ENCODE results near the gene PSIP1. TPM values are rescaled to one million over a fixed set of nuclear protein-coding genes. Genes with fewer than 3 reads are reported as not detected.
"Not testable (repeated sequence)": the region's sequence is repeated elsewhere in the genome, so short reads cannot be mapped to it uniquely, and the experiment has no call there.

Gene PSIP1
- total and polyA plus RNA-seq, 3 experiments from 2014 or later, result 82.2 to 129 (median 86.3) TPM

DNA sequence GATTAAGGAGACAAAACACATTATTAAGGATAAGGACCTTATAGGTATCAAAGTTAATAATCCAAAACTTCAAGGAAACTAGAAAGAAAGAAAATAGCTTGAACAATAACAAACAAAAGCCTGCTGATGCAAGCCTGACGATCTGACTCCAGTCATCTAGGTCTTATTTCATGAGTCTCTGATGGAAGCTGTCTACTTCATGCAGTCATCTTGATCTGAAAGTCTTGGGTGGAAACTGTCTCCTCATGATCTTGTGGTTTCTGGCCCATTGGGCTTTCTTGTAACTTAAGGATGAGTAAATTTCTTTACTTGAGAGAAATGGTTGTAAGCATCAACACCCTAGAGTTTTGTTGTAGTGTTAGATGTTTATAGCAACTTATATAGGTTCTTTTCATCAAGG is 20.6 kb upstream of the PSIP1 start:
- Histone ChIP-seq H3K36me3 (ENCODE audit: insufficient read depth, low read length) (no peaks in the 10 kb centered on the region), H3K27ac (ENCODE audit: low read depth, low read length) (no peak overlapping the region), H3K9me3 (ENCODE audit: low read length) (no peaks in the 10 kb centered on the region), H3K27me3 (ENCODE audit: insufficient read depth, low read length, poor library complexity, severe bottlenecking) (no peaks in the 10 kb centered on the region), H3K4me1 (ENCODE audit: insufficient read depth, low read length) (no peaks in the 10 kb centered on the region), H3K4me3 (ENCODE audit: low read length) (no peak overlapping the region)
- H3K27me3 Mint-ChIP-seq, result peaks cover 4 to 6% of the 10 kb centered on the region in 2 donors
- peaks cover 1 to 5% (median 4%) of the 10 kb centered on the region in 3 donors for H3K4me1 Mint-ChIP-seq
- H3K9me3 Mint-ChIP-seq, result no peaks in the 10 kb centered on the region
- no peaks in the 10 kb centered on the region for H3K36me3 Mint-ChIP-seq
- no peak overlapping the region for H3K27ac Mint-ChIP-seq
- POLR2A ChIA-PET, result no interaction called here
- H3K4me3 Mint-ChIP-seq, result no peak overlapping the region
- DNase-seq, result no peak
- CTCF ChIA-PET, result no interaction called here

DNA sequence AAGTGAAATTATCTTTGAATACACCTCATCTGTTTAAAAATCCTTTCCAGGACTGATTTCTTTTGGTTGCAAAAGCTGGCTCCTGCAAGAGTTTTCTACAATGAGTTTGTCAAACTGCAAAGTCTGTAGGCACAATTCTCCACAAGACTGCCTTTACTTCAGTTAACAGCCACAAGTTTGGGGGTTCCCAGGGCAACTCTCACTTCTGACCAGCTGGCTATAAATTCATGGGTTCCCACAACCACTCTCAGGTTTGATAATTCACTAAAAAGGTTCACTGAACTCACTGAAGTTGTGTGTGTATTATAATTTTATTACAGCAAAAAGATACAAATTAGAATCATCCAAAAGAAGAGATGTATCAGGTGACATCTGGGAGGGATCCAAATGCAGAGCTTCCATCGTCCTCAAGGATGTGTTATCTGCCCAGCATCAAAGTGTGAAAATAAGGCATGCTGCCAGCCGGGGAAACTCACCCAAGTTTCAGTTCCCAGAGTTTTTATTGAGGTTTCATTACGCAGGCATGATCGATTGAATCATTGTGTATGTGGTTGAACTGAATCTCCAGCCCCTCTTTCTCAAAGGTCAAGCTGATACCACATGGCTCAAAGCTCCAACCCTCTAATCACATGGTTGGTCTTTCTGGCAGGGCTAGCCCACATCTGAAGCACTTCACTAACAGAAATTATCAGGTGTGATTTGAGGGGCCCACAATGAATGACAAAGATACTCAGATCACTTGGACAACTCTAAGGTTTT is 19.0 kb upstream of the PSIP1 start:
- Histone ChIP-seq H3K4me1 (ENCODE audit: insufficient read depth, low read length) (no peaks in the 10 kb centered on the region), H3K4me3 (ENCODE audit: low read length) (no peak overlapping the region), H3K9me3 (ENCODE audit: low read length) (no peaks in the 10 kb centered on the region), H3K36me3 (ENCODE audit: insufficient read depth, low read length) (no peaks in the 10 kb centered on the region), H3K27me3 (ENCODE audit: insufficient read depth, low read length, poor library complexity, severe bottlenecking) (no peaks in the 10 kb centered on the region), H3K27ac (ENCODE audit: low read depth, low read length) (no peak overlapping the region)
- POLR2A ChIA-PET, result no interaction called here
- Mint-ChIP-seq H3K4me1 (peaks cover 1 to 5% (median 4%) of the 10 kb centered on the region in 3 donors), H3K27me3 (peaks cover 5 to 14% of the 10 kb centered on the region in 2 donors), H3K36me3 (no peaks in the 10 kb centered on the region), H3K4me3 (no peak overlapping the region), H3K27ac (no peak overlapping the region), H3K9me3 (no peaks in the 10 kb centered on the region)
- CTCF ChIA-PET, result no interaction called here
- no peak for DNase-seq

DNA sequence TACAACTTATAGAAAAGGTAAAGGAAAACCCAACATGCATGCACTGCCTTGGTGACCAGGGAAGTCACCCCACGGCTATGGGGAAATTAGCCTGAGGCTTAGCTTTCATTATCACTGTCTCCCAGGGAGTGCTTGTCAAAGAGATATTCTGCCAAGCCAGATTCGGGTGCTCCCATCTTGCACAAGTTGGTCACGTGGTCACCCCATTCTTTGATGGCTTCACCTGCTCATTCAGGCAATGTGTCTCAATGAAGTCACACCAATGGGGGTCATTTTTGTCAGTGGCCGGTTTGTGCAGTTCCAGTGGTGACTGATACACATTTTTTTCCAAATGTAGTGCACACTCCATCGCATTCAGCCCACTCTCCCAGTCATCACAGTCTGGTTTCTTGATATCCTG is 16.3 kb upstream of the PSIP1 start:
- H3K9me3 ChIP-seq (ENCODE audit: low read length); H3K27me3 ChIP-seq (ENCODE audit: insufficient read depth, low read length, poor library complexity, severe bottlenecking); H3K4me3 ChIP-seq (ENCODE audit: low read length); H3K27ac ChIP-seq (ENCODE audit: low read depth, low read length); H3K27ac Mint-ChIP-seq; POLR2A ChIA-PET; H3K4me3 Mint-ChIP-seq; CTCF ChIA-PET; H3K4me1 ChIP-seq (ENCODE audit: insufficient read depth, low read length); H3K4me1 Mint-ChIP-seq; H3K36me3 Mint-ChIP-seq; DNase-seq; H3K36me3 ChIP-seq (ENCODE audit: insufficient read depth, low read length); H3K9me3 Mint-ChIP-seq: not testable (repeated sequence)
- peaks cover 7 to 17% of the 10 kb centered on the region in 2 donors for H3K27me3 Mint-ChIP-seq

DNA sequence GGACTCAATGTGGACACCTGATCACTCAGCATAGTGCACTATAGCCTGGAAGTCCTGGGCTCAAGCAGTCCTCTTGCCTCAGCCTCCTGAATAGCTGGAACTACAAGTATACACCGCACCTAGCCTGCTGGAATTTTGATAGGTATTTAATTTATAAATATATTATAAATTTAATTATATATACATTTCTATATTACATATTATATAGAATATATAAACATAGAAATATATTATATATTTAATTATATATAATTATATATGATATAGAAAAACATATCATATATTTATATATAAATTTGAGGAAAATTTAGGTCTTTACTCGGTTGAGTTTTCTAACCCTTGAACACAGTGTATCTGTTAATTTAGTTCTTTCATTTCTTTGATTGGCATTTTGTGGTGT is 15.2 kb upstream of the PSIP1 start:
- Mint-ChIP-seq H3K4me3 (no peak overlapping the region), H3K9me3 (no peaks in the 10 kb centered on the region), H3K36me3 (peaks cover 0 to 1% (median 0%) of the 10 kb centered on the region in 3 donors), H3K27ac (no peak overlapping the region), H3K27me3 (peaks cover 7 to 17% of the 10 kb centered on the region in 2 donors), H3K4me1 (no peaks in the 10 kb centered on the region)
- H3K27me3 ChIP-seq (ENCODE audit: insufficient read depth, low read length, poor library complexity, severe bottlenecking), result no peaks in the 10 kb centered on the region
- H3K4me3 ChIP-seq (ENCODE audit: low read length), result no peak overlapping the region
- H3K36me3 ChIP-seq (ENCODE audit: insufficient read depth, low read length), result no peaks in the 10 kb centered on the region
- H3K9me3 ChIP-seq (ENCODE audit: low read length), result no peaks in the 10 kb centered on the region
- no peak for DNase-seq
- H3K4me1 ChIP-seq (ENCODE audit: insufficient read depth, low read length), result no peaks in the 10 kb centered on the region
- H3K27ac ChIP-seq (ENCODE audit: low read depth, low read length), result no peak overlapping the region
- POLR2A ChIA-PET, result no interaction called here
- CTCF ChIA-PET, result no interaction called here

DNA sequence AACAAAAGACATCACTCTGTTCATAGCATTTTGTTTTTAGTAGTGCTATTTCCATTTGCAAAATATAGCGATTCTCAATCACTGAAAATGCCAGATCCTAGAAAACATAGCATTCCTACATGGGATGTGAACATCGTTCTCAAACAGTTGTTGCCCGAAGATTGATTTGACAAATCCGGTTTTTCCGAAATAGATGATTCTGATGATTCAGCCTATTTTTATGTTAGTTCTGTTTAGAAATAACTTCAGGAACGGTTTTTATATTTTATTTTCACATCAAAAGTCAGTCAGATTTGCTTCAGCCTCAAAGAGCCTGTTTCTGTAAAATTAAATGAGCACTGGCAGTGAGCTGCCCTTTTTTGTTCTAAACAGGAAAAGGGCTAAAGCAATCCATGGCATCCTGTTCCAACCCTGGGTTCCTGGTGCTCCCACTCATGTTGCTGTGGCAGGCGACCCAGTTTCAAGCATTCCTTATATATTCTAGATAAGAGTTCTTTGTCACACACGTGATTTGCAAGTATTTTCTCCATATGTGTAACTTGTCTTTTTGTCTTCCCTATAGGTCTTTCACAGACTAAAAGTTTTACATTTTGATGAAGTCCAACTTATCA is 14.2 kb upstream of the PSIP1 start:
- Mint-ChIP-seq H3K27ac (no peak overlapping the region), H3K36me3 (peaks cover 0 to 1% (median 0%) of the 10 kb centered on the region in 3 donors), H3K9me3 (no peaks in the 10 kb centered on the region), H3K4me1 (no peaks in the 10 kb centered on the region), H3K4me3 (no peak overlapping the region), H3K27me3 (peaks cover 7 to 17% of the 10 kb centered on the region in 2 donors)
- Histone ChIP-seq H3K4me1 (ENCODE audit: insufficient read depth, low read length) (no peaks in the 10 kb centered on the region), H3K27ac (ENCODE audit: low read depth, low read length) (no peak overlapping the region), H3K4me3 (ENCODE audit: low read length) (no peak overlapping the region), H3K36me3 (ENCODE audit: insufficient read depth, low read length) (no peaks in the 10 kb centered on the region), H3K9me3 (ENCODE audit: low read length) (no peaks in the 10 kb centered on the region), H3K27me3 (ENCODE audit: insufficient read depth, low read length, poor library complexity, severe bottlenecking) (no peaks in the 10 kb centered on the region)
- no peak for DNase-seq
- CTCF ChIA-PET, result no interaction called here
- POLR2A ChIA-PET, result no interaction called here

DNA sequence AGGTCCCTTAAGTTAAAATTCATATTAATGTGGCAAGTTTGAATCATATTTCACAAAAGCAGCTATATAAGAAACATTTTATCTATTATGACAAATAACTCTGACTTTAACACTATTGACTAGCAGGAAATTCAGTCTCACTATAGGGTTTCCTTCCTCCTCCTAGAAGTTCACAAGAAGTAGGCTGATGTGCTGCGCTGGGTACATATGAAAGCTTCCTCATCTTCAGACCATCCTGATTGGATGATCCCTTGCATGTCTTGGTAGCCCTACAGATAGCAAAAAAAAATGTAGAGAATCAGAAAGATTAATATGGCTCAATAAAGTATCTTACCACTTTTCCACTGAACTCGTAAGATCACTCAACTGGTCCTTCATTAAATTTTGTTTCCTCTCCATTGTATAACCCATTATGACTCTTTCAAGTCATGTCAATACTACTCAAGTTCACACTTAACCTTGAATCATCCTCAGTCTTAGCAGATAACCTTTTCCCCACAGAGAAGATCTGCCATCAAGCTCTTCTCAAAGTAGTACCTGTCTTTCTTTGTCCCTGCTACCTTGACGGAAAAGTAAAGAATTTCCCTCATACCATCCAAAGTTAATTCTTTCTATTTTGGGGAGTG is 11.5 kb upstream of the PSIP1 start:
- no peak overlapping the region for H3K27ac ChIP-seq (ENCODE audit: low read depth, low read length)
- CTCF ChIA-PET, result interaction anchor here (1.2 kb wide), 1 partner anchor 11 kb away, joined by 3 read pairs; no protein-coding TSS in a partner anchor
- Mint-ChIP-seq H3K27me3 (peaks cover 5 to 10% of the 10 kb centered on the region in 2 donors), H3K27ac (no peak overlapping the region), H3K4me1 (no peaks in the 10 kb centered on the region), H3K36me3 (peaks cover 0 to 1% (median 0%) of the 10 kb centered on the region in 3 donors), H3K4me3 (no peak overlapping the region), H3K9me3 (no peaks in the 10 kb centered on the region)
- no peaks in the 10 kb centered on the region for H3K9me3 ChIP-seq (ENCODE audit: low read length)
- H3K36me3 ChIP-seq (ENCODE audit: insufficient read depth, low read length), result no peaks in the 10 kb centered on the region
- POLR2A ChIA-PET, result no interaction called here
- H3K27me3 ChIP-seq (ENCODE audit: insufficient read depth, low read length, poor library complexity, severe bottlenecking), result no peaks in the 10 kb centered on the region
- H3K4me3 ChIP-seq (ENCODE audit: low read length), result no peak overlapping the region
- no peak for DNase-seq
- no peaks in the 10 kb centered on the region for H3K4me1 ChIP-seq (ENCODE audit: insufficient read depth, low read length)

DNA sequence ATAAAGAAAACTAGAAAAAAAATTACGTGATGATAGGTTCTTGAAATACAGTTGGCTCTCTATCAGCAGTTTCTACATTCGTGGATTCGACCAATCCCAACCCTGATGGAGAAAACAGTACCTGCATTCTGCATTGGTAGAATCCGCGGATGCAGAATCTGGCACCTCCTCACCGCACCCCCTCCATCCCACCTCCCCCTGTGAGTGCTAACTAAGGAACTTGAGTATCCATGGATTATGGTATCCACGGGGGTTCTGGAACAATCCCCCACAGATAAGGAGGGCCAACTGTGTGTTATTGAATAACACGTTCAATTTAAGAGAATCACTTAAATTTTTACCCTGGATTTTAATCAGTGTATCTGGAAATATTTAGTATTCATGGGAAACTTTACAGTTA is 10.5 kb upstream of the PSIP1 start:
- peaks cover 2 to 10% of the 10 kb centered on the region in 2 donors for H3K27me3 Mint-ChIP-seq
- H3K36me3 ChIP-seq (ENCODE audit: insufficient read depth, low read length), result no peaks in the 10 kb centered on the region
- H3K4me3 ChIP-seq (ENCODE audit: low read length), result no peak overlapping the region
- H3K9me3 Mint-ChIP-seq, result no peaks in the 10 kb centered on the region
- H3K27ac ChIP-seq (ENCODE audit: low read depth, low read length), result no peak overlapping the region
- H3K4me3 Mint-ChIP-seq, result no peak overlapping the region
- DNase-seq, result no peak
- H3K27ac Mint-ChIP-seq, result no peak overlapping the region
- H3K36me3 Mint-ChIP-seq, result peaks cover 0 to 1% (median 0%) of the 10 kb centered on the region in 3 donors
- ChIA-PET CTCF (no interaction called here), POLR2A (no interaction called here)
- no peaks in the 10 kb centered on the region for H3K4me1 ChIP-seq (ENCODE audit: insufficient read depth, low read length)
- H3K4me1 Mint-ChIP-seq, result no peaks in the 10 kb centered on the region
- H3K27me3 ChIP-seq (ENCODE audit: insufficient read depth, low read length, poor library complexity, severe bottlenecking), result no peaks in the 10 kb centered on the region
- no peaks in the 10 kb centered on the region for H3K9me3 ChIP-seq (ENCODE audit: low read length)

DNA sequence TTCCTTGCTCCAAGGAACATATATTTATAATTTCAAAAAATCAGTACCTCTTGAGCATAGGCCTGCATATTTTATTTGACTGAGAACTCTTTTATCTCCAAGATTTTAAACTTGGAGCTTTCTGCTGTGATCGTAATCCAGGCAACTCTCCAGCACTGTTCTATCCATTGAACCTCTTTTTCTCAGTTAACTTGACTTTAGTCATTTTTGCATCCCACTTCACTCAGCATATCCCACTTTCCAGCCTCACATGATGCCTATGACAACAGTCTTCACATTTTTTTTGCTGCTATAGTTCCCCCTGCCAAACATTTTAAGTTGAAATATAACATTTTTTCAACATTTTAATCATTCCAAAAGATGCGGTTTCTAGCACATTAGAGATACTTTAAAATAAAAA is 9.1 kb upstream of the PSIP1 start:
- Histone ChIP-seq H3K36me3 (ENCODE audit: insufficient read depth, low read length) (no peaks in the 10 kb centered on the region), H3K4me3 (ENCODE audit: low read length) (no peak overlapping the region), H3K27ac (ENCODE audit: low read depth, low read length) (no peak overlapping the region), H3K4me1 (ENCODE audit: insufficient read depth, low read length) (no peaks in the 10 kb centered on the region), H3K27me3 (ENCODE audit: insufficient read depth, low read length, poor library complexity, severe bottlenecking) (no peaks in the 10 kb centered on the region), H3K9me3 (ENCODE audit: low read length) (no peaks in the 10 kb centered on the region)
- ChIA-PET POLR2A (no interaction called here), CTCF (no interaction called here)
- Mint-ChIP-seq H3K4me3 (no peak overlapping the region), H3K27me3 (peaks cover 2 to 4% of the 10 kb centered on the region in 2 donors), H3K9me3 (no peaks in the 10 kb centered on the region), H3K27ac (no peak overlapping the region), H3K4me1 (no peaks in the 10 kb centered on the region), H3K36me3 (peaks cover 0 to 1% (median 0%) of the 10 kb centered on the region in 3 donors)
- no peak for DNase-seq
